CD4-positive, alpha-beta T cell (primary cell): ENCODE results near the gene SMIM1. TPM values are rescaled to one million over a fixed set of nuclear protein-coding genes. Genes with fewer than 3 reads are reported as not detected.

Source experiments
- ATAC-seq: fragments of 200-7000 bp; cut with Tn5 transposase; one replicate; pipeline ENCODE4 v1.10.0; 2022; ENCODE audit warnings: mild to moderate bottlenecking; ENCODE audit not compliant: poor library complexity
- CTCF ChIA-PET: fragments of 350-600 bp; sonication (Branson Sonifier 250); formaldehyde crosslinking; loops from one replicate; lab custom pipeline; 2021; ENCODE audit warnings: antibody characterized with exemption, inconsistent platforms; lab: Charles Lee
- POLR2A ChIA-PET: fragments of 350-600 bp; sonication (Branson Sonifier 250); formaldehyde crosslinking; loops from one replicate; lab custom pipeline; 2021; ENCODE audit warnings: antibody characterized with exemption, inconsistent platforms; lab: Charles Lee
- DNase-seq, 14 experiments: peaks; one replicate each; pipeline ENCODE4 v3.0.0-alpha.2; 2013 to 2020; ENCODE audit warnings: mixed read lengths in 2 of 14
- H3K27ac ChIP-seq, 2 donors: one replicate each; pipeline versions ENCODE4 v1.5.1 to v1.7.0; 2013; ENCODE audit warnings: low read length in 2 of 2, low read depth in 1 of 2, mild to moderate bottlenecking in 1 of 2
- H3K27me3 ChIP-seq, 2 experiments: 1 replicate in 1 of 2; 2 replicates in 1 of 2; pipeline versions ENCODE4 v1.6.1 to v1.7.0; 2013; ENCODE audit warnings: low read length in 2 of 2, control low read depth in 1 of 2, mild to moderate bottlenecking in 1 of 2, moderate library complexity in 1 of 2; ENCODE audit not compliant: insufficient read depth in 2 of 2, control insufficient read depth in 1 of 2
- H3K36me3 ChIP-seq: one replicate; pipeline ENCODE4 v1.6.1; 2013; ENCODE audit warnings: low read length, control low read depth; ENCODE audit not compliant: insufficient read depth
- H3K4me1 ChIP-seq: one replicate; pipeline ENCODE4 v1.6.1; 2013; ENCODE audit warnings: low read length, control low read depth; ENCODE audit not compliant: insufficient read depth
- H3K4me3 ChIP-seq: one replicate; pipeline ENCODE4 v1.5.1; 2013; ENCODE audit warnings: mild to moderate bottlenecking, low read length, moderate library complexity
- H3K9me3 ChIP-seq, 2 experiments: 1 replicate in 1 of 2; 2 replicates in 1 of 2; pipeline versions ENCODE4 v1.6.1 to v1.7.0; 2013; ENCODE audit warnings: low read length in 2 of 2, mild to moderate bottlenecking in 2 of 2, control low read depth in 1 of 2, moderate library complexity in 1 of 2; ENCODE audit not compliant: control insufficient read depth in 1 of 2, insufficient read depth in 1 of 2
- H3K27ac Mint-ChIP-seq: one replicate; pipeline ENCODE4 v1.8.0; 2020; ENCODE audit warnings: mixed read lengths
- H3K27me3 Mint-ChIP-seq: one replicate; pipeline ENCODE4 v1.8.0; 2021; ENCODE audit warnings: mixed read lengths
- H3K36me3 Mint-ChIP-seq: one replicate; pipeline ENCODE4 v1.8.0; 2021; ENCODE audit warnings: low read depth, mixed read lengths
- H3K4me1 Mint-ChIP-seq: one replicate; pipeline ENCODE4 v1.8.0; 2021; ENCODE audit warnings: low read depth, mixed read lengths
- H3K4me3 Mint-ChIP-seq: one replicate; pipeline ENCODE4 v1.8.0; 2020; ENCODE audit warnings: mild to moderate bottlenecking, mixed read lengths
- H3K9me3 Mint-ChIP-seq: one replicate; pipeline ENCODE4 v1.8.0; 2020; ENCODE audit warnings: mixed read lengths
- intact Hi-C, 2 experiments: fragments of 100-400 bp; cut with DNase I in 1 of 2; cut with micrococcal nuclease in 1 of 2; formaldehyde crosslinking; loops; one replicate each; pipeline versions ENCODE4 v1.15.1 to v1.9.0; 2023 to 2025; cut with DNase I, micrococcal nuclease
- total RNA-seq, 174 experiments: library from RNA in 2 of 174; stranded (reverse) in 2 of 174; gene quantifications; one replicate each; pipeline ENCODE4 v1.2.3 and lab custom pipeline; 2021 to 2026
- TF ChIP-seq, protein P1 (sequence below): fragments of 200-600 bp; IDR thresholded peaks from one replicate; pipeline ENCODE4 v1.8.0; 2022; ENCODE audit warnings: antibody characterized with exemption, mild to moderate bottlenecking

Gene SMIM1
- total RNA-seq, 2 experiments from 2014 or later = 1.8 to 2.6 TPM

DNA sequence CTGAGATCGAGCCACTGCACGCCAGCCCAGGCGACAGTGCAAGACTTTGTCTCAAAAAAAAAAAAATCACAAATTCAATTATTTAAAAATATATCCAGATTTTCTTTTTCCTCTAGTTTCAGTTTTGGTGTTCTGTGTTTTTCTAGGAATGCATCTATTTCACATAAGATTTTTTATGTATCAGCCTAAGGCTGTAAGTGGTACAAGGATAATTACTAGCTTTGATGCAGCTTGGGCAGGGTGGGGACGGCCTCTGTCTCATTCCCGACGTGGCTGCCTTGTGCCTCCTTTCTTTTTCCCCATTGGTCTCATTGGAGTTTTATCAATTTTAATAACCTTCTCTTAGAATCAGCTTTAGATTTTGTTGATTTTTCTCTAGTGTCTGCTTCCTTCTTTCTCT lies 13.4 kb upstream of the SMIM1 start:
- H3K4me3 Mint-ChIP-seq = no peak overlapping the region
- ATAC-seq (no peak), DNase-seq (no peak)
- no peaks in the 10 kb centered on the region for H3K9me3 Mint-ChIP-seq
- peaks cover 0 to 19% of the 10 kb centered on the region in 2 experiments for H3K9me3 ChIP-seq
- no peaks in the 10 kb centered on the region for H3K36me3 ChIP-seq
- H3K4me1 ChIP-seq = no peaks in the 10 kb centered on the region
- H3K27me3 Mint-ChIP-seq = peaks cover 26% of the 10 kb centered on the region
- no peak overlapping the region for H3K27ac ChIP-seq
- TF ChIP-seq, protein P1, sequence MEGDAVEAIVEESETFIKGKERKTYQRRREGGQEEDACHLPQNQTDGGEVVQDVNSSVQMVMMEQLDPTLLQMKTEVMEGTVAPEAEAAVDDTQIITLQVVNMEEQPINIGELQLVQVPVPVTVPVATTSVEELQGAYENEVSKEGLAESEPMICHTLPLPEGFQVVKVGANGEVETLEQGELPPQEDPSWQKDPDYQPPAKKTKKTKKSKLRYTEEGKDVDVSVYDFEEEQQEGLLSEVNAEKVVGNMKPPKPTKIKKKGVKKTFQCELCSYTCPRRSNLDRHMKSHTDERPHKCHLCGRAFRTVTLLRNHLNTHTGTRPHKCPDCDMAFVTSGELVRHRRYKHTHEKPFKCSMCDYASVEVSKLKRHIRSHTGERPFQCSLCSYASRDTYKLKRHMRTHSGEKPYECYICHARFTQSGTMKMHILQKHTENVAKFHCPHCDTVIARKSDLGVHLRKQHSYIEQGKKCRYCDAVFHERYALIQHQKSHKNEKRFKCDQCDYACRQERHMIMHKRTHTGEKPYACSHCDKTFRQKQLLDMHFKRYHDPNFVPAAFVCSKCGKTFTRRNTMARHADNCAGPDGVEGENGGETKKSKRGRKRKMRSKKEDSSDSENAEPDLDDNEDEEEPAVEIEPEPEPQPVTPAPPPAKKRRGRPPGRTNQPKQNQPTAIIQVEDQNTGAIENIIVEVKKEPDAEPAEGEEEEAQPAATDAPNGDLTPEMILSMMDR = no peak
- H3K27ac Mint-ChIP-seq = no peak overlapping the region
- POLR2A ChIA-PET = no interaction called here
- CTCF ChIA-PET = no interaction called here
- H3K4me3 ChIP-seq = no peak overlapping the region
- H3K36me3 Mint-ChIP-seq = no peaks in the 10 kb centered on the region
- H3K27me3 ChIP-seq = peaks cover 12 to 20% of the 10 kb centered on the region in 2 experiments
- intact Hi-C loops = no loop called here
- H3K4me1 Mint-ChIP-seq = no peaks in the 10 kb centered on the region

DNA sequence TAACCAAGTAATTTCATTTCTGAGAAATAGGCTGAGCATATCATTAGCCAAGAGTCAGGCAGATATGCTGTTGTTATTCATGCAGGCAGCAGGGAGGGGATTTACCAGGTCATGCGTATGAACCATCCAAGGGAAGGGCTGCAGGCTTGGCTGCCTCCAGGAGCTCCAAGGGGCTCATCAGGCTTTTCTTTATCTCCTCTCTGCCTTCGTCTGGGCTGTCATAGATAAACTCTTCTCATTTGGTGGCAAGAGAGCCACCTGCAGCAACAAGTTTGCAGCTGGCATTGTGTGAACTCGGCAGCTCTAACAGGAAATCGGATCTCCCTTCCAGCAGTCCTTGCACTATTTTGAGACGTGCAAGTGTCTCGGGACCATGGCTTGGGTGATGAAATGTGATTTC lies 12.8 kb upstream of the SMIM1 start:
- Histone ChIP-seq H3K27ac (no peak overlapping the region), H3K4me3 (no peak overlapping the region), H3K36me3 (no peaks in the 10 kb centered on the region), H3K27me3 (peaks cover 12 to 20% of the 10 kb centered on the region in 2 experiments), H3K9me3 (peaks cover 0 to 19% of the 10 kb centered on the region in 2 experiments), H3K4me1 (no peaks in the 10 kb centered on the region)
- DNase-seq (no peak), ATAC-seq (no peak)
- TF ChIP-seq, protein P1 = no peak
- Mint-ChIP-seq H3K9me3 (no peaks in the 10 kb centered on the region), H3K4me3 (no peak overlapping the region), H3K27me3 (peaks cover 32% of the 10 kb centered on the region), H3K4me1 (no peaks in the 10 kb centered on the region), H3K36me3 (no peaks in the 10 kb centered on the region), H3K27ac (no peak overlapping the region)
- ChIA-PET POLR2A (no interaction called here), CTCF (no interaction called here)
- intact Hi-C loops = no loop called here

DNA sequence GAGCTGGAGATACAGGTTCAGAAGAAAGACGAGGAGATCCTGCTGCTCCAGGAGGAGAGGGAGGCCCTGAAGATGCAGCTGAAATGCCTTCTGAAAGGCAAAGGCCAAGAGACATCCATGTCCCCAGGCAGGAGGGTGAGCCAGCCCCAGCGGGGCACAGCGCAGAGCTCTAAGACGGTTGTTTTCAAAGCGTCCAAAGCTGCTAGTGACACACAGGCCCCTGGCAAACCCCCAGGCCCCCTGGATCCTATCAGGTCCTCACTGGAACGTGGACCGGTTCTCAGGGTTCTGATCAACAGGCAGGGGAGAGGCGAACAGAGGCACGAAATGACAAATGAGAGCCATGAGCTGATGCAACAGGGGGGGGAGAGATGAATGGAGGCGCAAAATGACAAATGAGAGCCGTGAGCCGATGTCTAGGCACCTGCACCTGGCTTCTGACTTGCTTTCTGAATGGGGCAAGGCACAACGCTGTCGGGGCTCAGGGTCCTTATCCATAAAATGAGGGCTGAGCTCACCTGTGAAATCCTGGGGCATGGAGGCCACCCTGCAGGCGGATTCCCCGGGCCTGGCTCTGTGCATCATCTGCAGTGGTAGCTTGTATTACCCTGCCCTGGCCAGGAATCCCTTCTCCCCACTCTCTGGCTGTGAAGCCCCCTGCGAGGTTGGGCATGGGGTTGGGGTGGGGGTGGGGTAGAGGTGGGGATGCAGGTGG lies 11.1 kb upstream of the SMIM1 start:
- Mint-ChIP-seq H3K27ac (no peak overlapping the region), H3K27me3 (peaks cover 37% of the 10 kb centered on the region), H3K4me3 (no peak overlapping the region), H3K9me3 (no peaks in the 10 kb centered on the region), H3K36me3 (no peaks in the 10 kb centered on the region), H3K4me1 (no peaks in the 10 kb centered on the region)
- Histone ChIP-seq H3K27me3 (peaks cover 10 to 20% of the 10 kb centered on the region in 2 experiments), H3K27ac (no peak overlapping the region), H3K9me3 (peaks cover 0 to 15% of the 10 kb centered on the region in 2 experiments), H3K36me3 (no peaks in the 10 kb centered on the region), H3K4me1 (no peaks in the 10 kb centered on the region), H3K4me3 (no peak overlapping the region)
- no peak for DNase-seq
- ChIA-PET CTCF (no interaction called here), POLR2A (no interaction called here)
- no peak for ATAC-seq
- intact Hi-C loops = no loop called here
- TF ChIP-seq, protein P1 = no peak
